ENCODE measurements around the gene PAPLN. TPM values are rescaled to one million over a fixed set of nuclear protein-coding genes. Genes with fewer than 3 reads are reported as not detected.

PAPLN gene
- total and polyA plus RNA-seq, 2 of the 13 experiments (the other 11 are each of a cell fraction or from before 2014, with no cell fraction given): not detected

DNA sequence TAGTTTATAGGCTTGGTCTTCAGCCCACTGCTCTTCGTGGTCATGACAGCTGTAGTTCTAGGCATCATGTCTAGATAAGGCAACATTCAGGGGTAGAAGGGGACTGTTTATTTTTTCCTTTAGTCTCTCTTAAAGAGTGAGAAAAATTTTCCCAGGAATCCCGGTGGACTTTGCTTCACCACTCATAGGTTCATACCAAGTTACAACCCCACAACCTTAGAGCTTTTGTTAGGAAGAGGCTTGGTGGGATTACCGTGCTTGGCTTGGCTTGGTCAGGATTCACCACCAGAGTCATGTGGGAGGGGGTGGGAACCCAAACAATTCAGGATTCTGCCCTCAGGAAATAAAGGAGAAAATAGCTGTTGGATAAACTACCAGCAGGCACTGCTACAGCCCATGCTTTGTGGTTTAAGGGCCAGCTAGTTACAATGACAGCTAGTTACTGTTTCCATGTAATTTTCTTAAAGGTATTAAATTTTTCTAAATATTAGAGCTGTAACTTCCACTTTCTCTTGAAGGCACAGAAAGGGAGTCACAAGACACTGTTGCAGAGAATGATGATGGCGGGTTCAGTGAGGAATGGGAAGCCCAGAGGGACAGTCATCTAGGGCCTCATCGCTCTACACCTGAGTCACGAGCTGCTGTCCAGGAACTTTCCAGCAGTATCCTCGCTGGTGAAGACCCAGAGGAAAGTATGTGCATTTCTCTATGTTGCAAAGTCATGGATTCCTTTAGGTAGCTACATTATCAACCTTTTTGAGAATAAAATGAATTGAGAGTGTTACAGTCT lies 25.9 kb upstream of the PAPLN start (continued):
- TF ChIP-seq, protein P1, sequence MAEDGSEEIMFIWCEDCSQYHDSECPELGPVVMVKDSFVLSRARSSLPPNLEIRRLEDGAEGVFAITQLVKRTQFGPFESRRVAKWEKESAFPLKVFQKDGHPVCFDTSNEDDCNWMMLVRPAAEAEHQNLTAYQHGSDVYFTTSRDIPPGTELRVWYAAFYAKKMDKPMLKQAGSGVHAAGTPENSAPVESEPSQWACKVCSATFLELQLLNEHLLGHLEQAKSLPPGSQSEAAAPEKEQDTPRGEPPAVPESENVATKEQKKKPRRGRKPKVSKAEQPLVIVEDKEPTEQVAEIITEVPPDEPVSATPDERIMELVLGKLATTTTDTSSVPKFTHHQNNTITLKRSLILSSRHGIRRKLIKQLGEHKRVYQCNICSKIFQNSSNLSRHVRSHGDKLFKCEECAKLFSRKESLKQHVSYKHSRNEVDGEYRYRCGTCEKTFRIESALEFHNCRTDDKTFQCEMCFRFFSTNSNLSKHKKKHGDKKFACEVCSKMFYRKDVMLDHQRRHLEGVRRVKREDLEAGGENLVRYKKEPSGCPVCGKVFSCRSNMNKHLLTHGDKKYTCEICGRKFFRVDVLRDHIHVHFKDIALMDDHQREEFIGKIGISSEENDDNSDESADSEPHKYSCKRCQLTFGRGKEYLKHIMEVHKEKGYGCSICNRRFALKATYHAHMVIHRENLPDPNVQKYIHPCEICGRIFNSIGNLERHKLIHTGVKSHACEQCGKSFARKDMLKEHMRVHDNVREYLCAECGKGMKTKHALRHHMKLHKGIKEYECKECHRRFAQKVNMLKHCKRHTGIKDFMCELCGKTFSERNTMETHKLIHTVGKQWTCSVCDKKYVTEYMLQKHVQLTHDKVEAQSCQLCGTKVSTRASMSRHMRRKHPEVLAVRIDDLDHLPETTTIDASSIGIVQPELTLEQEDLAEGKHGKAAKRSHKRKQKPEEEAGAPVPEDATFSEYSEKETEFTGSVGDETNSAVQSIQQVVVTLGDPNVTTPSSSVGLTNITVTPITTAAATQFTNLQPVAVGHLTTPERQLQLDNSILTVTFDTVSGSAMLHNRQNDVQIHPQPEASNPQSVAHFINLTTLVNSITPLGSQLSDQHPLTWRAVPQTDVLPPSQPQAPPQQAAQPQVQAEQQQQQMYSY (CRISPR knock-in tag; IDR thresholded peaks at IDR 0.05): no peak
- no peak for TF ChIP-seq HMG20A (CRISPR knock-in tag; IDR thresholded peaks at IDR 0.05; ENCODE audit: borderline replicate concordance)
- no peak for TF ChIP-seq PHF5A (CRISPR knock-in tag; IDR thresholded peaks at IDR 0.05; ENCODE audit: low read depth, unreplicated experiment)
- TF ChIP-seq, protein P2, sequence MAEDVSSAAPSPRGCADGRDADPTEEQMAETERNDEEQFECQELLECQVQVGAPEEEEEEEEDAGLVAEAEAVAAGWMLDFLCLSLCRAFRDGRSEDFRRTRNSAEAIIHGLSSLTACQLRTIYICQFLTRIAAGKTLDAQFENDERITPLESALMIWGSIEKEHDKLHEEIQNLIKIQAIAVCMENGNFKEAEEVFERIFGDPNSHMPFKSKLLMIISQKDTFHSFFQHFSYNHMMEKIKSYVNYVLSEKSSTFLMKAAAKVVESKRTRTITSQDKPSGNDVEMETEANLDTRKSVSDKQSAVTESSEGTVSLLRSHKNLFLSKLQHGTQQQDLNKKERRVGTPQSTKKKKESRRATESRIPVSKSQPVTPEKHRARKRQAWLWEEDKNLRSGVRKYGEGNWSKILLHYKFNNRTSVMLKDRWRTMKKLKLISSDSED (CRISPR knock-in tag; IDR thresholded peaks at IDR 0.05): no peak
- no peak for TF ChIP-seq ELF4 (CRISPR knock-in tag; IDR thresholded peaks at IDR 0.05; ENCODE audit: borderline replicate concordance)
- no peak for TF ChIP-seq ZNF557 (CRISPR knock-in tag; IDR thresholded peaks at IDR 0.05)
- no peak for TF ChIP-seq FIP1L1 (IDR thresholded peaks at IDR 0.05; ENCODE audit: borderline replicate concordance, insufficient read depth, low read depth, low read length)
- TF ChIP-seq ZNF766 (CRISPR knock-in tag; IDR thresholded peaks at IDR 0.05; ENCODE audit: borderline replicate concordance): no peak
- no peak for TF ChIP-seq ZNF430 (CRISPR knock-in tag; IDR thresholded peaks at IDR 0.05)
- TF ChIP-seq REXO4 (CRISPR knock-in tag; IDR thresholded peaks at IDR 0.05; ENCODE audit: borderline replicate concordance): no peak
- no peak for TF ChIP-seq KAT7 (CRISPR knock-in tag; IDR thresholded peaks at IDR 0.05; ENCODE audit: borderline replicate concordance)
- TF ChIP-seq, protein P3, sequence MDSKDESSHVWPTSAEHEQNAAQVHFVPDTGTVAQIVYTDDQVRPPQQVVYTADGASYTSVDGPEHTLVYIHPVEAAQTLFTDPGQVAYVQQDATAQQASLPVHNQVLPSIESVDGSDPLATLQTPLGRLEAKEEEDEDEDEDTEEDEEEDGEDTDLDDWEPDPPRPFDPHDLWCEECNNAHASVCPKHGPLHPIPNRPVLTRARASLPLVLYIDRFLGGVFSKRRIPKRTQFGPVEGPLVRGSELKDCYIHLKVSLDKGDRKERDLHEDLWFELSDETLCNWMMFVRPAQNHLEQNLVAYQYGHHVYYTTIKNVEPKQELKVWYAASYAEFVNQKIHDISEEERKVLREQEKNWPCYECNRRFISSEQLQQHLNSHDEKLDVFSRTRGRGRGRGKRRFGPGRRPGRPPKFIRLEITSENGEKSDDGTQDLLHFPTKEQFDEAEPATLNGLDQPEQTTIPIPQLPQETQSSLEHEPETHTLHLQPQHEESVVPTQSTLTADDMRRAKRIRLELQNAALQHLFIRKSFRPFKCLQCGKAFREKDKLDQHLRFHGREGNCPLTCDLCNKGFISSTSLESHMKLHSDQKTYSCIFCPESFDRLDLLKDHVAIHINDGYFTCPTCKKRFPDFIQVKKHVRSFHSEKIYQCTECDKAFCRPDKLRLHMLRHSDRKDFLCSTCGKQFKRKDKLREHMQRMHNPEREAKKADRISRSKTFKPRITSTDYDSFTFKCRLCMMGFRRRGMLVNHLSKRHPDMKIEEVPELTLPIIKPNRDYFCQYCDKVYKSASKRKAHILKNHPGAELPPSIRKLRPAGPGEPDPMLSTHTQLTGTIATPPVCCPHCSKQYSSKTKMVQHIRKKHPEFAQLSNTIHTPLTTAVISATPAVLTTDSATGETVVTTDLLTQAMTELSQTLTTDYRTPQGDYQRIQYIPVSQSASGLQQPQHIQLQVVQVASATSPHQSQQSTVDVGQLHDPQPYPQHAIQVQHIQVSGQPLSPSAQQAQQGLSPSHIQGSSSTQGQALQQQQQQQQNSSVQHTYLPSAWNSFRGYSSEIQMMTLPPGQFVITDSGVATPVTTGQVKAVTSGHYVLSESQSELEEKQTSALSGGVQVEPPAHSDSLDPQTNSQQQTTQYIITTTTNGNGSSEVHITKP (CRISPR knock-in tag; IDR thresholded peaks at IDR 0.05; ENCODE audit: low read depth): no peak
